GF-D8 (cell line): ENCODE measurements around the gene GAS6.

Experiments
- DNase-seq: peaks from one replicate; lab custom pipeline; 2025; lab: John Stamatoyannopoulos, UW

GAS6 gene

DNA sequence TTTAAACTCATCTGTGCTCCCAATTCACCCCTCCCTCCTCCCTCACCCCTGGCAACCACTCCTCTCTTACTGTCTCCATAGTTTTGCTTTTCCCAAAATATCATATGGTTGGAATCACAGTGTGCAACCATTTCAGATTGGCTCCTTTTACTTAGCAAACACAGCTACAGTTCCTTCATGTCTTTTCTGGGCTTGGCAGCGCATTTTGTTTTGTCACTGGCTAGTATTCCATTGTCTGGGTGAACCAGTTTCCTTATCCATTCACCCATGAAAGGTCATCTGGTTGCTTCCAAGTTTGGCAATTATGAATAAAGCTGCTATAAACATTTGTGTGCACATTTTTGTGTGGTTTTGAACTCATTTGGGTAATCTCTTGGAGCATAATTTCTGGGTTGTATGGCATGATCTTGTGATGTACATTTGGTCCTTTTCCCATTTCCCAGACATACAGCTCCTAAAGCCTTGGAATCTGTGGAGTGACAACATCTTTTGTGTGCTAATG lies 23.9 kb upstream of the GAS6 start:
- DNase-seq: no peak

DNA sequence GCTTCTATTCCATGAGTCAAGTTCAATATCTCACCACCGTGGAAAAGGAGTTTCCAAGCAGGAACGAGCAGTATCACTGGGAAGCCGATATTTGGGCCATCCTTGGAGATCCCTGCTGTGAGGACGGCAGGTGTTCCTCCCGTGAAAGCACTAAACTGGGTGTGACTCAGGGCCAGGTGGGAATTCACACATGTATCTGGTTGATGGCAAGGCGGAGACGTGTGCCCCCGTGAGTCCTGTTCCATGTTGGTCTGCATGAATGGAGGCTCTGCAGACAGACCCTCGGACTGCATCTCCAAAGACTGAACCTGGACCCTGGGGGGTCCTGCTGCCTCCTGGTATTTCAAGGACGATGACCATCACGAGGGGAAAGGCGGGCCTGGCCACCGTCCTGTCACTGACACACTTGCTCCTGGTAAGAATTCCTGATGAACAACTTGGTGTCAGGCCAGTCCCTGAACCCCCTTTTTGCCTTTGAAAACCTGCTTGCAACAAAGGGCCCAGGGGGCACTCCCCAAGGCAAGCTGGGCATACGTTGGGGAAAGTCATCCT lies 22.8 kb upstream of the GAS6 start:
- no peak for DNase-seq

DNA sequence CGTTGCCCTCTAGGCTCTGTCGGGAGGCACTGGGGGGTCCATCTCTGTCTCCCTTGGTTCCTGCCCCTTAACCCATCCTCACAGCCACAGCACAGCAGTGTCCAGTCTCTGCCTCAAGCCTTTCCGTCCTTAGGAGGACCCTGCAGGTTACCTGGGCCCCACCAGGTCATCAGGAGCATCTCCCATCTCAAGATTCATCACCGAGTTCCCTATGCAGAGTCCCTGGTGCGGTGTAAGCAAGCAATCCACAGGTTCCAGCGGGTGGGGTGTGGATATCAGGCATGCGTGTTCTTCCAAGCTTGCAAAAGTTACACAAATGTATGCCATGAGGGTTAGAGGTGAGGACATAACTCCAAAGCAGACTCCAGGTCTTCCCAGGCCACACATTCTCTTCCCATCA lies 20.9 kb upstream of the GAS6 start:
- no peak for DNase-seq

DNA sequence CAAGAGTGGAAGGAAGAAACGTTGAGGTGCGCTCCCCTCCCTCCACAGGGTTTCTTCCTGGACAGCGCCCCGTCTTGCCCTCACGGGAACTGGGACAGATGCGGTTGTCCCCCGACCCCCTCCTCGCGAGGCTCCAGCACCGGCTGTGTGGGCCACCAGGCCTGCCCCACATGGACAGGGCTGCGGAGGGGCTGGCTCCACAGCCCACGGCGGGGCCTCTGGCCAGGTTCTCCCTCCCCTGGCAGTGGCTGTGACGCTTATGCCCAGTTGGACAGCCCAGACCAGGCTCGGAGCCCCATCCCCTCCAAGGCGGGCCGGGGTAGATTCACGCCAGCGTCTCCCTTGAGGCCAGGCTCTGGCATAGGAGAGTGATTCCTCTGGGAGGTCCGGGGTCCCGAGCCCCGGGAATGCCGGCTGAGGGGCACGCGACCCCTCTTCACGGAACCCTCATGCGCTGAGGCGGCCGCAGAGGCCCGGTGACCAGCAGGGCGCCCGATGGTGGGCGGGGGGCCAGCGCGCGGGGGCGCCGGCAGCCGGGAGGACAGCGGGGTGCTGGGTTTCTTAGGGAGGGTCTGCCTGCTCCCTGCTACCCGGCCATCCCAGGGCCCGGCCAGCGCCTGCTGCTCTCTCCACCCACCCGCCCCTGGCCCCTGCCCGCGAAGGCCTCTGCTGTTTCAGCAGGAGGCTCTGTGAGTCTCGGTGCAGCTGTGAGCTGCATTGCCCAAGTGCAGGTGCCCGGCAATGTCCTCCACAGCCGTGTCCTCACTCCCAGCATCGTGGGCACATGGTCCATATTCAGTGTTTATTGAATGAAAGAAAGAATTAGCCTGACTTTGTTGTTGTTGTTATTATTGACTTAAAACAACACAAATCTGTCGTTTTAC lies 20.3 kb upstream of the GAS6 start:
- DNase-seq: no peak

DNA sequence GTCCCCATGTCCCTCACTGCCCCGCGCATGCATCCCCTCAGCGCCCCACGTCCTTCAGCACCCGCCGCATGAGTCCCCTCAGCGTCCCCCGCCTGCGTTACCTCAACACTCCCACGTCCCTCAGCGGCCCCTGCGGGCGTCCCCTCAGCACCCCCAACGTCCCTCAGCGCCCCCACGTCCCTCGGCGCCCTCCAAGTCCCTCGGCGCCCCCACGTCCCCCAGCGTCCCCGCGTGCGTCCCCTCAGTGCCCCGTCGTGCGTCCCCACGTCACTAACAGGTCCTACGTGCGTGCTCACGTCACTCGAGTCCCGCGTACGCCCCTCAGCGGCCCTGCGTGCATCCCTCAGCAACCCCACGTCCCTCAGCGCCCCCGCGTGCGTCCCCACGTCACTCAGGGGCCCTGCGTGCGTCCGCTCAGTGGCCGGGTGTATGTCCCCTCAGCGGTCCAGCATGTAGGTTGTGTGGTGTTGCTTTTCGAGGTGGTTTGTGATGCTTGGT lies 19.5 kb upstream of the GAS6 start:
- DNase-seq: no peak

DNA sequence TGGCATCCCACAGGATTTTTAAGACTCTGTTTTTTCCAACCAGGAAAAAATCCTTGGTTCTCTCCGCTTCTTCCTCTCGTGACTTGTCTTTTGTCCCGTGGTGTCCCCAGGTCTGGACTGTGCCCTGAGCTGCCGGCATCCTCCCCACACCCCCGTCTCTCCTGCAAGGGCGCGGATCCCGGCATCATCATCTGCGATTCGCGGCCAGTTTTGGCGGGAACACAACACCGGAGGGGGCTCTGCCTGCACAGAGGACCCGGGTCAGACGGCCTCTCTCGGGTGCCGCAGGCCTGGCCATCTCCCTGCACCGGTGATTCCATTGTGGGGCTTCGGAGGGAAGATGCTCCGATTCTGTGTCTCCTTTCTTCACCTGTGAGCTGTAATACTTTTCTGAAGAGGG lies 18.8 kb upstream of the GAS6 start:
- DNase-seq: no peak

DNA sequence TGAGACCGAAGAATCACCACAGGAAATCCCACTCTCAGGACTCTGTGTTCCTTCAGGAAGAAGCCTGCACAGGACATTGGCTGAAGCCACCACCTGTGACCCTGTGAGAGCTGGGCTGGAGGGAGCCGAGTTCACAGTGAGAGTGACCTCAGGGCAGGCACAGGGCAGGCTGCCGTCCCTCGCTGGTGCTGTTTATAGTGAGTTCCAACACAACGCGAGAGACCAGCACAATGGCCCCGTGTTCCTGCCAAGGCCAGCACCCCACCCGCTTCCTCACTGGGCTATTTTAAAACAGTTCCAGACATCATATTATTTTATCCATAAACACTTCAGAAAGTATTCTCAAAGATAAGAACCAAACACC lies 18.4 kb upstream of the GAS6 start:
- DNase-seq: no peak

DNA sequence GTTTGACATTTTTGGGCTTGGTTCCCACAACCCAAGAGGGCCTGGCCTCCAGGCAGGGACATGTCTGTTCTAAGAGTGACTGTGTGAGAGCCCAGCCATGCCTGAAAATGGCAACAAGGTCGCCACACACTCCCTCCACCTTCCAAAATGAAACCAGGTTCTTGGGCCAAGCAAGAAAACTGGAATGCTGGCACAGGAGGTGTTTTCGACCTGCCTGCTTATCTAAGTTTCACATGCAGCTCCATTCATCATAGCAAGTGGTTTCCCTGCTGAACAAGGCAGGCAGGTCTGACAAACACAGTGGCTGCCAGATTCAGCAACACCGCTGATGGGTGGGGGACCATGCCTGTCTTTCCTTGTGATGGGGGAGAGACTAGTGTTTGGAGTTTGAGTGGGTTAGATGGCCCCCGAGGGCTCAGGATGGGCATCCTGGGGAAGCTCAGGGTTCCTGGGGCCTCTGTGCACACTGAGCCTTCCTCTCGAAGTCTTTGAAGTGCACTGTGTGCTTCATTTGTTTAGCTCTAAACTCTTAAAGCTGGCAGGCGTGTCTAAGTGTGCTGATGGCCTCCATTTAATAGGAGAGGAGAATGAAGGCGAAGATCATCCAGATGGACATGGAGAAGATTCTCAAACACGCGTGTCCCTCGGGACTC lies 17.9 kb upstream of the GAS6 start:
- DNase-seq: no peak

DNA sequence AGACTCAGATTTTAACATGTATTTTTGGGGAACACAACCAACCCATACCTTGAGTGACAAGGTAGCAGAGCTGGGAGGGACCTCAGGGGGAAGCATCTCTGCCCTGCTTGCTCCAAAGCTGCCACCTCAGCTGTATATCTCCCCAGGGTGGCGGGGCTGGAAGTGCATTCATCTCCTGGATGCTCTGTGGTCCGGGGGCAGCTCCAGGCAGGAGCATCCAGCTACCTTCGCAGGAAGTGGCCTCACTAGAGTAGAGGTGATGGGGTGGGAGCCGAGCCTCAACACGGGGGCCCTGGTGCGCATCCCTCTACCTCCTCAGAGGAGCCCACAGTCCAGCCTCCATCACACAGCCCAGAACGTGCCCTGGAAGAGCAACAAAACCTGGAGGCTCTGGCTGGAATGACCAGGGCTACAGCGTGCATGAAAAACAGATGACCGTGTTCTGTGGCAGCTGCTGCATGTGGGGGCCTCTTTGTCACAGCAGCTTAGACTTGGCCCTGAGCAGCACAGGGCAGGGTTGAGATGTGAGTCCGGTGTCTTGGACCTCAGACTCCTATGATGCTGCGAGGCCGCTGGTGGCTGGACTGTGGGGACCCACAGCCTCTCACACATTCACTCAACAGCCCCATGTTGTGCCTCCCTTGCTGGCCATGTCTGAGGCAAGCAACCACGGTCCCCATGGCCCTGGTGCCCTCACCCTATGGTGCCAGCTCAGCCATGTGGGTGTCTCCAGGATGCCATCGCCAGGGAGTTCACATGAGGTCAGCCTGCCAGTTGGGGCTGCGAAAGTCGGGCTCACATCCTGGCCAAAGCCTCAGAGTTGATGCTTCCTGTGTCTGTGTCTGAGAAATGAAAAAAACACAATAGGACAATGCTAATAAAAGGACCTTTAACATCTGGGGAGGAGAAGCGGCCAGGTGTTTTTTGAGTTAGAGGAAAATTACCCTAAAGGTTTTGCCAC lies 17.1 kb upstream of the GAS6 start:
- no peak for DNase-seq

DNA sequence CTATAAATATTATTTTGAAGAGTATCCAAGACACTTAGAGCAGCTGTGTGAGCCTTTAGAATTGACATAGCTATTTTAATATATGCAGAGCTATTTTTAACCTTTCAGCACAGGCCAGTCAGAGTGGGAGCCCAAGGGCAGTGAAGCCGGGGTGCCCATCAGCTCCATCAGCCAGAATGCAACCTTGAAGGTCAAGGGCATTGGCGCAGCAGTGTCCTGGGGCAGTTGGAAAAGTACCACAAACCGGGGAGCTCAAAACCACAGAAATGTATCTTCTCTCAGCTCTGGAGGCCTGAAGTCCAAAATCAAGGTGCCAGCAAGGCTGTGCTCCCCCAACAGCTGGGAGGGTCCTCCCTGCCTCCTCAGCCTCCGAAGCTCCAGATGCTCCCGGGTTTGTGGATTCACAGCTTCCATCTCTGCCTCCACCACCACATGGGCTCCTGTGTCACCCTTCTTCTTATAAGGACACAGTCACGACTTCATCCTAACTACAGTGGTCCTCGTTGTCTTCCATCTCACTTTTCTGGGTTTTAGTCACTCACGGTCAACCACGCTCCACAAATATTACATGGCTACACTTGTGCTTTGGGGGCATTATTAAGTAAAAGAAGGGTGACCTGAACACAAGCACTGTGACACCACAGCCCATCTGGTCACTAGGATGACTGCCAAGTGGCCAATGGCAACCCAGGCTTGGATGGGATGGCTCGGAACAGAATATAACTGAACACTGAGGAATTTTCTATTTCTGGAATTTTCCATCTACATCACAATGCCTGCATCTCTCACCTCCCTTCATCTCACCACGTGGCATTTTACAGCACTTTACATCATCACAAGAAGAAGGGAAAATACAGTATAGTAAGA lies 15.9 kb upstream of the GAS6 start:
- no peak for DNase-seq

DNA sequence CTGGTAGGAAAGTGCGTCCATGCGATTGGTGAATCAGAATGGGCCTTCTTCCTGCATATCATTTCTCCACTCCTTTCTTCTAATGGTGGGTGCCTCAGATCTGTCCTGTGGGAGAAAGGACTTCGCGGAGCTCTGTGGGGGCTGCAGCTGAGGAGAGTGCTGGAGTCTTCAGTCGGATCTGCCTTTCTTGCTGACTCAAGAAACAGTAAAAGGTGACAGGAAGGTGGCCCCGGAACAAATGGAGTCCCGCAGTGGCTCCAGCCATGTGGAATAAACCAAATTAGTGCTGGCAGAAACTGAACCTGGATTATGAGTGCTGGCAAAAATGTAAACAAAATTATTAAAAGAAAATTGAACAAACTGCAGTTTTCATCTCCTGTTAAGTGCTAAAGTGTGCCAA lies 15.1 kb upstream of the GAS6 start:
- no peak for DNase-seq

DNA sequence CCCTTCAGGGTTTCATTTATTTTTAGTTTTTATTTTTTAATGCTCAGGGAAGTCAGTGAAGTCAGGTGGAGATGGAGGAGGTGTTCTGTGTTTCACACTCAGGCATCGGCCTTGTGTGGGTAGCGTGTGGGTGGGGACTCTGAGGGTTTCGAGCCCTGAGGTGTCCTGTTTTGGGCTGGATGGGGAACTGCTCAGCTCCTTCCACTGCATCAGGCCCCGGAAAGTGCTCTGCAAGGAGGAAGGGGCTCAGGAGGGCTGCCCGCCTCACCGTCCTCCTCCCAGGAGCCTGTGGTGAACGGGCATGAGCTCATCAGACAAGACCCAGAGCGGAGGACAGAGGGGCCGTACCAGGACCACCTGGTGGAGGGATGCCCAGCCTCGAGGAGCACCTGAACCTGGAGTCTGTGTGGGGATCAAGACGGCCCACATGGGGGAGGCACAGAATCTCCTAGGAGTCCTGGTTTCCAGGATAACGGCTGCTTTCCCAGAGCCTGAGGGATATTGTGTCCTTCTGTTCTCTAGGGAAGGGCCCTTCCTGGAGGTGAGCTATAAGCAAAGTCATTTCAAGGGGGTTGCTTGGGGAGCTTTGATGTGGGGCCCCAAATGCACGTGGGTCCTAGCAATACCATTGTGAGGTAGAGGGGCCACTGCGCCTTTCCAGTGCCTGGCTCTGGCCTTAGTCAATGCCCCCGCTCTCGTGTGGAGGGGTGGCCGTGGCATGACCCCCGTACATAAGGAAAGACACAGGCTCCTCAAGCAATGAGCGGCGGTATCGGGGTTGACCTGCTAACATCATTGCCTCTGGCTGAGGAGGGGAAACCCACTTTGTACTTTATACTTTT lies 13.5 kb upstream of the GAS6 start:
- no peak for DNase-seq

DNA sequence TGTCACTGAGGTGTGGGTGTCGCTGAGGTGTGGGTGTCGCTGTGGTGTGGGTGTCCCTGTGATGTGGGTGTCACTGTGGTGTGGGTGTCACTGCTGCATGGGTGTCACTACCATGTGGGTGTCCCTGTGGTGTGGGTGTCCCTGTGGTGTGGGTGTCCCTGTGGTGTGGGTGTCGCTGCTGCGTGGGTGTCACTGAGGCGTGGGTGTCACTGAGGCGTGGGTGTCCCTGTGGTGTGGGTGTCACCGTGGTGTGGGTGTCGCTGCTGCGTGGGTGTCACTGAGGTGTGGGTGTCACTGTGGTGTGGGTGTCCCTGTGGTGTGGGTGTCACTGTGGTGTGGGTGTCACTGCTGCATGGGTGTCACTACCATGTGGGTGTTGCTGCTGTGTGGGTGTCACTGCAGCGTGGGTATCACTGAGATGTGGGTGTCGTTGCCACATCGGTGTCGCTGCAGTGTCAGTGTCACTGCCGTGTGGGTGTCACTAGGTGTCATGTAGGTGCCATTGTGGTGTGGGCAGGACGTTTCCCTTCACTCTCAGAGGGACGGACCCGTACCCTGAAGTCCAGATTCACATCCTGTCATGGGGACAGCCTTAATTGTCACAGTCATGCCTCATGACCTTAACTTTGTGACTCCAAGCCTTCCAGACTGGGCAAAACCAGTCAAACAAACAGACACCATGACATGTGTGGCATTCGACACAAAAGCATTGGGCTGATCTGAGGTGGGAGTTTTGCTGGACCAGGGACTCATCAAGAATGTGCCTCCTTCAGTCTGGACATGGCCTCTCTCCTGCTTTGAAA lies 12.7 kb upstream of the GAS6 start:
- no peak for DNase-seq

DNA sequence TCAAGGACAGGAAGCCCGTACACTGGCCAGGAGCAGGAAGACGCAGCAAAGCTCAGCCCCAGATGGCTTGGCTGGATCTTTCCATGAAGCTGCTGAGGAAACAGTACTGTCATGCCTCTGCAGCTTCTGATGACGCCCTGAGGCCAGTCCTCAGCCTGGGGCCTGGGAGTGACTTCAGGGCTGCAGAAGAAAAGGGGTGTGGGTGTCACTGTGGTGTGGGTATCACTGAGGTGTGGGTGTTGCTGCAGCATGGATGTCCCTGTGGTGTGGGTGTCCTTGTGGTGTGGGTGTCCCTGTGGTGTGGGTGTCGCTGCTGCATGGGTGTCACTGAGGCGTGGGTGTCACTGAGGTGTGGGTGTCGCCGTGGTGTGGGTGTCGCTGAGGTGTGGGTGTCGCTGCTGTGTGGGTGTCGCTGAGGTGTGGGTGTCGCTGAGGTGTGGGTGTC lies 12.0 kb upstream of the GAS6 start:
- no peak for DNase-seq

DNA sequence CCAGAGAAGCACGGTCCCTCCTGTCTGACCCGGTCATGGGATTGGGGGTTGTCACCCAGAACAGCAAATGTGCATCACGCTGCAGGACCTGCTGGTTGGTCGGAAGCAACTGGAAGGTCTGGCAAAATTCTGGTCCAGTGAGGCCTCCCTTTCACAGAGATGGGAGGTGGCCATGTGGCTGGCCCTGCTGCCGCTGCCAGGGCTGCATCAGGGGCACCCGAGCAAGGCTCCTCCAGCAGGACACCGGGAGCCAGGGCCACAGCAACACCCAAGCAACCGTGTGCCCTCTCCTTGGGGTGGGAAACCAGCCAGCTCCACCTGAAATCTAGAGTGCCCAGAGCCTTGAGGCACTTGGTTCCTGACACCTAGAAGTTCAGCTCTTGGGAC lies 11.5 kb upstream of the GAS6 start:
- DNase-seq: no peak

DNA sequence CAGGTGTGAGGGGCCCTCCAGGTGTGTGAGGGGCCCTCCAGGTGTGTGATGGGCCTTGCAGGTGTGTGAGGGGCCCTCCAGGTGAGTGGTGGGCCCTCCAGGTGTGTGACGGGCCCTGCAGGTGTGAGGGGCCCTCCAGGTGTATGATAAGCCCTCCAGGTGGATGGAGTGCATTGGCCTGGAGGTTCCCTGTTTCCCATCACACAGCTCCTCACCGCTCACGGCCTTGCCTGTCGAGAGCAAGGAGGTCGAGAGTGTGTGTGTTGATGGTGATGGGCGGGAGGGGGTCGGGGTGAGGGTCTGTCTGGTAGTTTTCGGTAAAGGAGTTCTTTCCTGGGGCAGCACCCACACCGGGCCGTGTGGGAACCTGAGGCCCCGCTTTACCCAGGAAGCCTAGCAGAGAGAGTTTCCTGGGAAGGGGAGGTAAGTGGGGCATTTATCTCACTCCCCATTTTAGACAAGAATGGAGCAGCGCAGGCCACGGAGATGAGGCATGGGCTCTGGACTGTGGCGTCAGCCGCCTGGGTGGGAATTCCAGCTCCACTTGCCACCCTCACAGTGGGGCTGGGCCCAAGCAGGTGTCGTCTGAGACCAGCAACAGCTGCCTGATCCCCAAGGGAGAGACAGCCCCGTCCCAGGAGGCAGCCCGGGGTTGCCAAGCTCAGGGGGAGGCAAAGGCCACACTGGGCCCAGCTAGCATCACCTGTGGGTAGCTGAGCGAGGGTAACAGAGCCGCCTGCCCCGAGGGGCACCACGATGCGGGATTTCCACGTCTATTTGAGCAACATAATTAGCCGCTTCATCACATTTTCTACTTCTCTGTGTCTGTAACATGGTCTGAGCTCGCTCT lies 10.9 kb upstream of the GAS6 start:
- no peak for DNase-seq

DNA sequence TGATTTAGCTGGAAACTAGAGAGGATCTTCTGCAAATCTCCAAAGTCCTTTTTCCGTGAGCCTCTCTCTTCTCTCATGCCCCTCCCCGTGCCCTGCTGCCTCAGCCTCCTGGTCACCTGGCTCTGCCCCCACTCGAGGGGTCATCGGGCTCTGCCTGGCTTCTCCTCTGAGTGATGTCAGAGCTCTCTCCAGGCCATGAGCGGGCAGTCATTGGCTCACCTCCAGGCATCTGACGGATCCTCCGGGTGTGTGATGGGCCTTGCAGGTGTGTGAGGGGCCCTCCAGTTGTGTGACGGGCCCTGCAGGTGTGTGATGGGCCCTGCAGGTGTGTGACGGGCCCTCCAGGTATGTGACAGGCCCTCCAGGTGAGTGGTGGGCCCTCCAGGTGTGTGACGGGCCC lies 10.3 kb upstream of the GAS6 start:
- DNase-seq: no peak

DNA sequence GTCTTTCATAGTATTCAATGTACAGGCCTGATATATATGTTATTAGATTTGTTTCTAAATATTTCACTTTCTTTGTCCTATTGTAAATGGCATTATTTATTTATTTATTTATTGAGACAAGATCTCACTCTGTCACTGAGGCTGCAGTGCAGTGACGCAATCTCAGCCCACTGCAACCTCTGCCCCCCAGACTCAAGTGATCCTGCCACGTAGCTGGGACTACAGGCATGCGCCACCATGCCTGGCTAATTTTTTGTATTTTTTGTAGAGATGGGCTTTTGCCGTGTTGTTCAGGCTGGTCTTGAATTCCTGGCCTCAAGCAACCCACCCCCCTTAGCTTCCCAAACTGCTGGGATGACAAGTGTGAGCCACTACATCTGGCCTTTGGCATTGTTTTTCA lies 5.4 kb upstream of the GAS6 start:
- no peak for DNase-seq
